ENCODE measurements around the gene FBXW11.
"Not testable (repeated sequence)": the region's sequence is repeated elsewhere in the genome, so short reads cannot be mapped to it uniquely, and the experiment has no call there.

Gene FBXW11

DNA sequence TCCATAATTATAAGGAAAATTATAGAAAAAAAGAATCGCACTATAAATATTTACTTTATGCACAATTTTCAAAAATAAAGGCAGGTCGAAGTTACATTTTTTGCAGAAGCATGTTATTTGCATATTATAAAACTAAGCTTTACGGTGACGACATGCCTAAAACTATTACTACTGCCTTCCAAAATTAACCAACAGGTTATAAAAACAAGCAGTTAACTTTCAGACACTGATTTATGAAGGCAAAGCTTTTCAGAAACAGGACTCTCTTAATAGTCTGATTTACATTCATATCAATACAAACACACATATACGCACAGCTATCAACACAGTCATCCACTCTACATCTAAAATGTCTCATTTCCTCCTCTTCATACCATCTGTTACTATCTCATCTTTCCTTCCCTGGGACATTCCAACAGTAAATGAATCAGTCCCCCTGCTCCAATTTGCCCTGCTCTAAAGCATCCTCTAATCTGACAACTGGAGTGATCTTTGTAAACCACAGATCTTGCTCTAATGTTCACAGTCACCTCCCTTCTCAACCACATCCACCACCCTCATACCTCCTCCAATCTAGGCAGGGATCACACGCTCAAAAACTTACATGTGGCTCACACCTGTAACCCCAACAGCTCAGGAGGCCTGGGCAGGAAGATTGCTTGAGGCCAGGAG is 21.6 kb downstream of the FBXW11 start:
- TF ChIP-seq, protein P1, sequence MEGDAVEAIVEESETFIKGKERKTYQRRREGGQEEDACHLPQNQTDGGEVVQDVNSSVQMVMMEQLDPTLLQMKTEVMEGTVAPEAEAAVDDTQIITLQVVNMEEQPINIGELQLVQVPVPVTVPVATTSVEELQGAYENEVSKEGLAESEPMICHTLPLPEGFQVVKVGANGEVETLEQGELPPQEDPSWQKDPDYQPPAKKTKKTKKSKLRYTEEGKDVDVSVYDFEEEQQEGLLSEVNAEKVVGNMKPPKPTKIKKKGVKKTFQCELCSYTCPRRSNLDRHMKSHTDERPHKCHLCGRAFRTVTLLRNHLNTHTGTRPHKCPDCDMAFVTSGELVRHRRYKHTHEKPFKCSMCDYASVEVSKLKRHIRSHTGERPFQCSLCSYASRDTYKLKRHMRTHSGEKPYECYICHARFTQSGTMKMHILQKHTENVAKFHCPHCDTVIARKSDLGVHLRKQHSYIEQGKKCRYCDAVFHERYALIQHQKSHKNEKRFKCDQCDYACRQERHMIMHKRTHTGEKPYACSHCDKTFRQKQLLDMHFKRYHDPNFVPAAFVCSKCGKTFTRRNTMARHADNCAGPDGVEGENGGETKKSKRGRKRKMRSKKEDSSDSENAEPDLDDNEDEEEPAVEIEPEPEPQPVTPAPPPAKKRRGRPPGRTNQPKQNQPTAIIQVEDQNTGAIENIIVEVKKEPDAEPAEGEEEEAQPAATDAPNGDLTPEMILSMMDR (conservative IDR thresholded peaks at IDR 0.05; ENCODE audit: low read length) = no peak
- H3K4me3 ChIP-seq (ENCODE audit: low read length) = no peak overlapping the region
- peak; percentile 87 for DNase-seq (ENCODE audit: low read depth)

DNA sequence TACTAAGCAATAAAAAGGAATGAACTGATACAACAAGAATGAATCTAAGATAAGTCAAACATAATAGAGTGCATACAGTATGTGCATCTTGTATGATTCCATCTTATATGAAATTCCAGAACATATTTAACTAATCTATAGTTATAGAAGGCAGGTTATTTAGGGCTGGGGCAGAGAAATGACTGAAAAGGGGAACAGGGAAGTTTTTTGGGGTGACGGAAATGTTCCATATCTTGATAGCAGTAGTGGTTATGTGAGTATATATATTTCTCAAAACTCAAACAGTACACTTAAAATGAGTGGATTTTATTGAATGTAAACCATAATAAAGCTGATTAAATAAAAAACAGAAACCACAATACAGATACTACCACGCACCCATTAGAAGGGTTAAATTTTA is 24.6 kb downstream of the FBXW11 start:
- no peak for DNase-seq (ENCODE audit: low read depth)
- H3K4me3 ChIP-seq (ENCODE audit: low read length) = no peak overlapping the region
- TF ChIP-seq, protein P1 (conservative IDR thresholded peaks at IDR 0.05; ENCODE audit: low read length) = no peak

GRCh38 chr5:171980792-171981191 is 25.6 kb downstream of the FBXW11 start:
- no peak for DNase-seq (ENCODE audit: low read depth)
- H3K4me3 ChIP-seq (ENCODE audit: low read length) = no peak overlapping the region
- TF ChIP-seq, protein P1 (conservative IDR thresholded peaks at IDR 0.05; ENCODE audit: low read length) = no peak

DNA sequence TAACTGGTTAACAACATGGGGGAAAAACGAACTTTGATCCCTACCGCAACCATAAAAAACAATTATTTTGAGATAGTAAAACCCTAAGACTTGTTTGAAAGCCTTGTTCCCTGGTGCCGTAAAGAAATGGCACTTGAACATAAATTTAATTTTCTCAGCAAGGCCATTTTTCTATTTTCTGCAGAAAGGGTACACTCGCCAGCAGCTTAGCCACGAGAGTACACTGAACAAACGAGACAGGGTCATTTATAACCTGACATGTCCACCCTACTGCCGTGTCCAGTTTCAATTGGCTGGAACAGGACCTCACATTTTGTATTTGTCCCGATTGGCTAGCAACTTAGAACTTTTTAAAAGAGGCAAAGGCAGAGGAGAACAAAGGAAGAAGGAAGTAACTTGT is 26.8 kb downstream of the FBXW11 start:
- TF ChIP-seq, protein P1 (conservative IDR thresholded peaks at IDR 0.05; ENCODE audit: low read length) = no peak
- no peak overlapping the region for H3K4me3 ChIP-seq (ENCODE audit: low read length)
- DNase-seq (ENCODE audit: low read depth) = no peak

- no peak overlapping the region for H3K4me3 ChIP-seq (ENCODE audit: low read length)
- TF ChIP-seq, protein P1 (conservative IDR thresholded peaks at IDR 0.05; ENCODE audit: low read length) = no peak
- no peak for DNase-seq (ENCODE audit: low read depth)
These were observed 27.9 kb downstream of the FBXW11 start for GRCh38 chr5:171978519-171978918.

DNA sequence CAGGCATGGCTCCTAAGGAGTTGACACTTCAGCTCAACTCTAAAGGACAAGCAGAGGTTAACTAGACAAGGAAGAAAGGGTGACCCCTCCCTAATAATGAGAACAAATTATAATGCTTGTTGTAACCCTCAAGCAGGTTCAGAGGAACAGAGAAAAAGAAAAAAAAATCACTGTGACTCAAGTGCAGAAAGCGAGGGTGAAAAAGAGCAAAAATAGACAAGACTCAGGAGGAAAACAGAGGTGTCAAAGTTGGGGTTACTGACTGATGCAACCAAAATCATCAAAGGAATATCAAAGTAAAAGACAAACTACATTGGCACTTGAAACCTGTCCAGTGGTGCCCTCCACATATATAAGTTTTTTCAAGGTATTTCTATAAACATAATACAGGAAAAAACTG is 28.4 kb downstream of the FBXW11 start:
- DNase-seq (ENCODE audit: low read depth) = no peak
- TF ChIP-seq, protein P1 (conservative IDR thresholded peaks at IDR 0.05; ENCODE audit: low read length) = no peak
- no peak overlapping the region for H3K4me3 ChIP-seq (ENCODE audit: low read length)

GRCh38 chr5:171977244-171977950 is 29.0 kb downstream of the FBXW11 start:
- not testable (repeated sequence) for DNase-seq (ENCODE audit: low read depth); H3K4me3 ChIP-seq (ENCODE audit: low read length)

All from AG10803 (cell line).